SK-N-SH (cell line): ENCODE results near the gene ANO4.

Experiments
- CTCF ChIP-seq: fragments of 200-600 bp; sonication (generic); IDR thresholded peaks from 2 replicates; pipeline ENCODE4 v1.6.1; 2017; ENCODE audit warnings: antibody characterized with exemption, mild to moderate bottlenecking, moderate library complexity
- ELF1 ChIP-seq: IDR thresholded peaks from 2 replicates; pipeline ENCODE4 v1.4.0; 2012
- GABPA ChIP-seq: IDR thresholded peaks from 2 replicates; pipeline ENCODE4 v1.4.0; 2012; ENCODE audit warnings: low read depth, mild to moderate bottlenecking
- PBX3 ChIP-seq: IDR thresholded peaks from 2 replicates; pipeline ENCODE4; 2012

GRCh38 chr12:101089271-101089670 is 294.7 kb downstream of the ANO4 start:
- TF ChIP-seq CTCF, result no peak
- TF ChIP-seq GABPA, result no peak
- no peak for TF ChIP-seq ELF1
- TF ChIP-seq PBX3, result no peak
